HEK293 (cell line): ENCODE data around the gene POU2F2.

Experiments used
- CTCF ChIA-PET: fragments of 350-600 bp; formaldehyde crosslinking; extraction: SDS; loops from one replicate; lab custom pipeline; 2021; ENCODE audit warnings: antibody characterized with exemption; lab: Yijun Ruan, JAX
- POLR2A ChIA-PET: fragments of 300-600 bp; formaldehyde crosslinking; extraction: SDS; loops from one replicate; lab custom pipeline; 2020; ENCODE audit warnings: antibody characterized with exemption, inconsistent platforms; lab: Yijun Ruan, JAX
- H3K27ac ChIP-seq: fragments of 200-500 bp; sonication (Bioruptor generic); 2 replicates; pipeline ENCODE4 v1.5.1; 2014; ENCODE audit warnings: low read depth, low read length, control low read depth, inconsistent platforms; ENCODE audit errors: extremely low read depth
- H3K36me3 ChIP-seq, 2 experiments: fragments of 200-500 bp in 1 of 2; sonication (Bioruptor generic) in 1 of 2; 1 replicate in 1 of 2; 2 replicates in 1 of 2; pipeline ENCODE4 v1.5.1; 2014 to 2017; ENCODE audit warnings: inconsistent platforms in 2 of 2, low read length in 2 of 2; ENCODE audit not compliant: control insufficient read depth in 2 of 2, insufficient read depth in 1 of 2
- H3K4me1 ChIP-seq: fragments of 200-500 bp; sonication (Bioruptor generic); 2 replicates; pipeline ENCODE4 v1.5.1; 2014; ENCODE audit warnings: mild to moderate bottlenecking, low read length, inconsistent platforms; ENCODE audit not compliant: control insufficient read depth, insufficient read depth
- H3K4me3 ChIP-seq: 2 replicates; pipeline ENCODE4 v1.5.1; 2011; ENCODE audit warnings: low read depth, mild to moderate bottlenecking, control low read depth, low read length, moderate library complexity
- H3K9me3 ChIP-seq: fragments of 200-500 bp; sonication (Bioruptor generic); 2 replicates; pipeline ENCODE4 v1.5.1; 2014; ENCODE audit warnings: low read depth, low read length, inconsistent platforms; ENCODE audit not compliant: control insufficient read depth, insufficient read depth
- BCL11A ChIP-seq: fragments of 450-650 bp; formaldehyde crosslinking; IDR thresholded peaks from 2 replicates; pipeline ENCODE4 v1.5.1; 2016; ENCODE audit warnings: low read depth, missing biosample characterization, missing genetic modification characterization
- BCL11B ChIP-seq: fragments of 450-650 bp; formaldehyde crosslinking; IDR thresholded peaks from 2 replicates; pipeline ENCODE4 v1.5.1; 2016; ENCODE audit warnings: low read depth, missing biosample characterization, missing genetic modification characterization
- CTCF ChIP-seq: fragments of 450-650 bp; formaldehyde crosslinking; IDR thresholded peaks from 2 replicates; pipeline ENCODE4 v1.5.1; 2016; ENCODE audit warnings: missing biosample characterization, missing genetic modification characterization
- EGR2 ChIP-seq: fragments of 450-650 bp; formaldehyde crosslinking; IDR thresholded peaks from 2 replicates; pipeline ENCODE4 v1.5.1; 2016; ENCODE audit warnings: low read depth, missing biosample characterization, missing genetic modification characterization
- GLI4 ChIP-seq: fragments of 450-650 bp; formaldehyde crosslinking; IDR thresholded peaks from 2 replicates; pipeline ENCODE4 v1.5.1; 2016; ENCODE audit warnings: missing biosample characterization, missing genetic modification characterization
- GLIS1 ChIP-seq: fragments of 450-650 bp; formaldehyde crosslinking; IDR thresholded peaks from 2 replicates; pipeline ENCODE4 v1.5.1; 2016; ENCODE audit warnings: missing biosample characterization, missing genetic modification characterization
- KLF10 ChIP-seq: fragments of 450-650 bp; IDR thresholded peaks from 2 replicates; pipeline ENCODE4 v1.5.1; 2018; ENCODE audit warnings: missing biosample characterization, mild to moderate bottlenecking, missing genetic modification characterization
- KLF17 ChIP-seq: fragments of 450-650 bp; formaldehyde crosslinking; IDR thresholded peaks from 2 replicates; pipeline ENCODE4 v1.5.1; 2016; ENCODE audit warnings: missing biosample characterization, missing genetic modification characterization
- PRDM1 ChIP-seq: fragments of 450-650 bp; formaldehyde crosslinking; IDR thresholded peaks from 2 replicates; pipeline ENCODE4; 2016; ENCODE audit warnings: missing biosample characterization, missing genetic modification characterization
- ZBTB1 ChIP-seq: fragments of 450-650 bp; formaldehyde crosslinking; IDR thresholded peaks from 2 replicates; pipeline ENCODE4 v1.5.1; 2016; ENCODE audit warnings: missing biosample characterization, missing genetic modification characterization
- ZBTB17 ChIP-seq: fragments of 450-650 bp; formaldehyde crosslinking; IDR thresholded peaks from 2 replicates; pipeline ENCODE4 v1.5.1; 2016; ENCODE audit warnings: missing biosample characterization, missing genetic modification characterization
- ZNF157 ChIP-seq: fragments of 450-650 bp; formaldehyde crosslinking; IDR thresholded peaks from 2 replicates; pipeline ENCODE4 v1.5.1; 2016; ENCODE audit warnings: missing biosample characterization, missing genetic modification characterization
- ZNF174 ChIP-seq: fragments of 450-650 bp; formaldehyde crosslinking; IDR thresholded peaks from 2 replicates; pipeline ENCODE4 v1.5.0; 2017; ENCODE audit warnings: missing biosample characterization, mild to moderate bottlenecking, missing genetic modification characterization
- ZNF211 ChIP-seq: fragments of 450-650 bp; formaldehyde crosslinking; IDR thresholded peaks from 2 replicates; pipeline ENCODE4 v1.5.1; 2016; ENCODE audit warnings: low read depth, missing biosample characterization, missing genetic modification characterization
- ZNF214 ChIP-seq: fragments of 450-650 bp; formaldehyde crosslinking; IDR thresholded peaks from 2 replicates; pipeline ENCODE4 v1.5.1; 2017; ENCODE audit warnings: missing biosample characterization, mild to moderate bottlenecking, missing genetic modification characterization, borderline replicate concordance
- ZNF223 ChIP-seq: fragments of 450-650 bp; formaldehyde crosslinking; IDR thresholded peaks from 2 replicates; pipeline ENCODE4 v1.5.1; 2016; ENCODE audit warnings: missing biosample characterization, missing genetic modification characterization
- ZNF292 ChIP-seq: fragments of 450-650 bp; formaldehyde crosslinking; IDR thresholded peaks from 2 replicates; pipeline ENCODE4 v1.5.1; 2016; ENCODE audit warnings: low read depth, missing biosample characterization, missing genetic modification characterization, borderline replicate concordance
- ZNF335 ChIP-seq: fragments of 450-650 bp; formaldehyde crosslinking; conservative IDR thresholded peaks from 2 replicates; pipeline ENCODE4 v1.5.1; 2016; ENCODE audit warnings: missing biosample characterization, missing genetic modification characterization
- ZNF394 ChIP-seq: fragments of 450-650 bp; formaldehyde crosslinking; IDR thresholded peaks from 2 replicates; pipeline ENCODE4 v1.5.1; 2016; ENCODE audit warnings: missing biosample characterization, missing genetic modification characterization, mild to moderate bottlenecking, moderate library complexity, borderline replicate concordance
- ZNF398 ChIP-seq: fragments of 450-650 bp; formaldehyde crosslinking; IDR thresholded peaks from 2 replicates; pipeline ENCODE4 v1.5.1; 2017; ENCODE audit warnings: missing biosample characterization, missing genetic modification characterization
- ZNF449 ChIP-seq: fragments of 450-650 bp; formaldehyde crosslinking; IDR thresholded peaks from 2 replicates; pipeline ENCODE4 v1.5.1; 2017; ENCODE audit warnings: missing biosample characterization, mild to moderate bottlenecking, missing genetic modification characterization, moderate library complexity
- ZNF548 ChIP-seq: fragments of 450-650 bp; formaldehyde crosslinking; IDR thresholded peaks from 2 replicates; pipeline ENCODE4 v1.5.1; 2016; ENCODE audit warnings: missing biosample characterization, missing genetic modification characterization
- ZNF558 ChIP-seq: fragments of 450-650 bp; formaldehyde crosslinking; IDR thresholded peaks from 2 replicates; pipeline ENCODE4 v1.5.1; 2016; ENCODE audit warnings: missing biosample characterization, missing genetic modification characterization
- ZNF580 ChIP-seq: fragments of 450-650 bp; formaldehyde crosslinking; IDR thresholded peaks from 2 replicates; pipeline ENCODE4 v1.5.1; 2016; ENCODE audit warnings: missing biosample characterization, missing genetic modification characterization
- ZNF701 ChIP-seq: fragments of 450-650 bp; formaldehyde crosslinking; IDR thresholded peaks from 2 replicates; pipeline ENCODE4 v1.5.1; 2016; ENCODE audit warnings: missing biosample characterization, missing genetic modification characterization
- ZNF747 ChIP-seq: fragments of 450-650 bp; formaldehyde crosslinking; IDR thresholded peaks from 2 replicates; pipeline ENCODE4 v1.5.1; 2016; ENCODE audit warnings: missing biosample characterization, missing genetic modification characterization
- ZNF768 ChIP-seq: fragments of 450-650 bp; formaldehyde crosslinking; IDR thresholded peaks from 2 replicates; pipeline ENCODE4 v1.5.1; 2018; ENCODE audit warnings: missing biosample characterization, mild to moderate bottlenecking, missing genetic modification characterization
- ZNF843 ChIP-seq: fragments of 450-650 bp; formaldehyde crosslinking; IDR thresholded peaks from 2 replicates; pipeline ENCODE4 v1.5.1; 2016; ENCODE audit warnings: missing biosample characterization, missing genetic modification characterization
- ZSCAN5A ChIP-seq: fragments of 450-650 bp; formaldehyde crosslinking; IDR thresholded peaks from 2 replicates; pipeline ENCODE4 v1.5.1; 2016; ENCODE audit warnings: missing biosample characterization, missing genetic modification characterization
- ZXDB ChIP-seq: fragments of 450-650 bp; formaldehyde crosslinking; IDR thresholded peaks from 2 replicates; pipeline ENCODE4 v1.5.1; 2016; ENCODE audit warnings: missing biosample characterization, missing genetic modification characterization

POU2F2 gene

GRCh38 chr19:42178791-42179674 is 46.8 kb upstream of the POU2F2 start (continued):
- TF ChIP-seq ZNF449 (no peak), BCL11B (tag by site-specific recombination) (peak; percentile 95), PRDM1 (tag by site-specific recombination) (peak; percentile 99), KLF17 (tag by site-specific recombination) (peak; percentile 81), CTCF (tag by site-specific recombination) (peak; percentile 84), ZBTB1 (tag by site-specific recombination) (no peak), ZNF398 (peak; percentile 95), ZNF843 (no peak), GLI4 (tag by site-specific recombination) (no peak), ZSCAN5A (no peak), EGR2 (peak; percentile 56; the same call in 1 of the 2 replicates), ZXDB (tag by site-specific recombination) (no peak), ZNF157 (tag by site-specific recombination) (0 out of 2 replicates have a peak, but pooled peaks have one; percentile 32), ZNF701 (tag by site-specific recombination) (0 out of 2 replicates have a peak, but pooled peaks have one; percentile 12), ZNF768 (tag by site-specific recombination) (no peak), ZNF335 (no peak), BCL11A (peak; percentile 43; the same call in 1 of the 2 replicates), ZNF174 (tag by site-specific recombination) (no peak), ZNF223 (tag by site-specific recombination) (peak; percentile 69), KLF10 (no peak)

- H3K9me3 ChIP-seq, result no peaks in the 10 kb centered on the region
- POLR2A ChIA-PET, result interaction anchor here (1.7 kb wide), 1 partner anchor 66 kb away, joined by 8 read pairs; no protein-coding TSS in a partner anchor
- peaks cover 10% of the 10 kb centered on the region for H3K4me1 ChIP-seq
- H3K36me3 ChIP-seq, result no peaks in the 10 kb centered on the region
- no peak overlapping the region for H3K27ac ChIP-seq
- CTCF ChIA-PET, result interaction anchor here (0.7 to 3.3 kb wide), 6 partner anchors 12 to 99 kb away, joined by 3 to 23 read pairs (median 5); partner anchors contain the start of gene POU2F2
- no peak overlapping the region for H3K4me3 ChIP-seq
- no peak for TF ChIP-seq ZNF394 (tag by site-specific recombination)
- no peak for TF ChIP-seq GLIS1 (tag by site-specific recombination)
- TF ChIP-seq GLI4 (tag by site-specific recombination), result no peak
- TF ChIP-seq ZNF548 (tag by site-specific recombination), result 0 out of 2 replicates have a peak, but pooled peaks have one; percentile 36
- TF ChIP-seq ZNF747 (tag by site-specific recombination), result no peak
- TF ChIP-seq ZNF580, result no peak
- peak; percentile 51; the same call in 1 of the 2 replicates for TF ChIP-seq ZBTB17
- TF ChIP-seq ZNF211 (tag by site-specific recombination), result no peak
- TF ChIP-seq ZNF214 (tag by site-specific recombination), result no peak
- TF ChIP-seq ZNF558 (tag by site-specific recombination), result no peak
- TF ChIP-seq ZNF292 (tag by site-specific recombination), result no peak
Measured at GRCh38 chr19:42177686-42178019, 45.4 kb upstream of the POU2F2 start.
